Stimulated activated CD4-positive, alpha-beta T cell treated with anti-CD3 and anti-CD28 coated beads, Interleukin-1b, Interleukin-23, amount 100 ng/mL, for 24 hours (primary cell): ENCODE measurements around the gene KCNH8.
"Not testable (repeated sequence)": the region's sequence is repeated elsewhere in the genome, so short reads cannot be mapped to it uniquely, and the experiment has no call there.

Experiments
- DNase-seq, 4 experiments: peaks; one replicate each; pipeline ENCODE4 v3.0.0-alpha.2; 2020; ENCODE audit warnings: low read depth in 4 of 4, low spot score in 1 of 4

KCNH8 gene

GRCh38 chr3:19147905-19148767 is at the start of gene KCNH8:
TSS of gene KCNH8 (plus strand) at chr3:19148510. CDS start at chr3:19148720, 210 bp downstream.
- DNase-seq: no peak

GRCh38 chr3:19102654-19103290 is 45.5 kb upstream of the KCNH8 start:
- DNase-seq: not testable (repeated sequence)

- no peak for DNase-seq
These were observed 44.8 kb upstream of the KCNH8 start for GRCh38 chr3:19103510-19103909.

GRCh38 chr3:19104459-19104858 is 43.9 kb upstream of the KCNH8 start:
- no peak for DNase-seq

- no peak for DNase-seq
These were observed 42.5 kb upstream of the KCNH8 start for GRCh38 chr3:19105826-19106225.

GRCh38 chr3:19106307-19106706 is 42.0 kb upstream of the KCNH8 start:
- DNase-seq: no peak

DNA sequence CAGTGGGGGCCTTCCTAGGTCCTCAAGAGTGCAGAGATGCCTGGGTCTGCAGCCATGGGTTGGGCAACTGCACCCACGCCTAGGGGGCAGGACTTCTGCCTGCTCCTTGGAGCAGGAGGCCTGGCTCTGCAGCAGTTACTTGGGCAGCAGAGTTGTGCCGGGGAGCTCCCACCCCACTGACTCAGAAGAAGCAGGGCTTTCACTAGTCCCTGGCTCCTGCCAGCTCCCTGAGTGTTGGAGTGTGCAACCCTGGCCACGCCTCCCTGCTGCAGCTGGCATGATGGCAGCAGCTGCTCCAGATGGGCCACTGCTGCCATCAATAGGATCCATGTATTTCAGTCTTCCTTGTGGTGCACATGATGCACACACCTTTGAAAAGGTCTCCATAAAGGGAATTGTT is 40.6 kb upstream of the KCNH8 start:
- DNase-seq: no peak

DNA sequence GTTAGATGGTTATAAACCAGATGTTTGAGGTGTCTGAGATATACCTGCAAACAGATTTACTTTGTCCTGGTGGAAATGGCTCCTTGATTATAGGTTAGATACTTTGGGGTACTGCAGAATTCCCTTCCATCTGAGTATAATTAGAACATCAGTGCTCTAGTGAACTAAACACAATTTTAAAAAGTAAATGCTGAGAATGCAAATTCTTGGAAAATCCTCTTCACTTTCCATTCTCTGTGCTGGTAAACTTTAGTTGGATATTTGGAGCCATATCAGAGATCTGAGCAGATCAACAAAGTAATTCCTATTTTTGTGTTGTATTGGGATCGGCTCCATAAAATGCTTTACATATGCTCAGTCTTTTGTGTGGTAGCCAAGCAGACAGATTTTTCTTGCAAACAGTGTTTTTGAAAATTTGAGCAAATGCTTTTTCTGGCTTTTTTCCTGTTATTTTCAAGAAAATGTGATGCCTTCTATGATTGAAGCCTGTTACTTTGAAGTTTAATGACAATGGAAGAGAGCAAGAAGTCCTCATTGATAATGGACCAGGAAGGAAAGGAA is 37.9 kb upstream of the KCNH8 start:
- no peak for DNase-seq

- no peak for DNase-seq
These were observed 33.8 kb upstream of the KCNH8 start for GRCh38 chr3:19114461-19114860.

- DNase-seq: no peak
These were observed 32.1 kb upstream of the KCNH8 start for GRCh38 chr3:19116239-19116638.

DNA sequence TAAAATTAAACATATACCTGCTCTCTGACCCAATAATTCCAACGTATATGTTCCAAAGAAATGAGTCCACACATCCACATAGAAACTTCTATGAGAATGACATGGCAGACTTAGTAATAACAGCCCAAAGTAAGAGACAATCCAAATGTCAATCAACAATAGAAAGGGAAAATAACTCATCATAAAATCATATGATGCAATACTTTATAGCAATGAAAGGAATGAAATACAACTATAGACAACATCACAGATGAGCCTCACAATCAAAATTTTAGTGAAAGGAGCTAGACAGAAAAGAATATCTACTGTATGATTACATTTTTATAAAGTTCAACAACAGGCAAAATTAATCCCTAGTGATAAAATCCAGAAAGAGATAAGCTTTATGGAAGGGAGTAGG is 23.6 kb upstream of the KCNH8 start:
- no peak for DNase-seq

- no peak for DNase-seq
These were observed 8.4 kb upstream of the KCNH8 start for GRCh38 chr3:19139863-19140262.

DNA sequence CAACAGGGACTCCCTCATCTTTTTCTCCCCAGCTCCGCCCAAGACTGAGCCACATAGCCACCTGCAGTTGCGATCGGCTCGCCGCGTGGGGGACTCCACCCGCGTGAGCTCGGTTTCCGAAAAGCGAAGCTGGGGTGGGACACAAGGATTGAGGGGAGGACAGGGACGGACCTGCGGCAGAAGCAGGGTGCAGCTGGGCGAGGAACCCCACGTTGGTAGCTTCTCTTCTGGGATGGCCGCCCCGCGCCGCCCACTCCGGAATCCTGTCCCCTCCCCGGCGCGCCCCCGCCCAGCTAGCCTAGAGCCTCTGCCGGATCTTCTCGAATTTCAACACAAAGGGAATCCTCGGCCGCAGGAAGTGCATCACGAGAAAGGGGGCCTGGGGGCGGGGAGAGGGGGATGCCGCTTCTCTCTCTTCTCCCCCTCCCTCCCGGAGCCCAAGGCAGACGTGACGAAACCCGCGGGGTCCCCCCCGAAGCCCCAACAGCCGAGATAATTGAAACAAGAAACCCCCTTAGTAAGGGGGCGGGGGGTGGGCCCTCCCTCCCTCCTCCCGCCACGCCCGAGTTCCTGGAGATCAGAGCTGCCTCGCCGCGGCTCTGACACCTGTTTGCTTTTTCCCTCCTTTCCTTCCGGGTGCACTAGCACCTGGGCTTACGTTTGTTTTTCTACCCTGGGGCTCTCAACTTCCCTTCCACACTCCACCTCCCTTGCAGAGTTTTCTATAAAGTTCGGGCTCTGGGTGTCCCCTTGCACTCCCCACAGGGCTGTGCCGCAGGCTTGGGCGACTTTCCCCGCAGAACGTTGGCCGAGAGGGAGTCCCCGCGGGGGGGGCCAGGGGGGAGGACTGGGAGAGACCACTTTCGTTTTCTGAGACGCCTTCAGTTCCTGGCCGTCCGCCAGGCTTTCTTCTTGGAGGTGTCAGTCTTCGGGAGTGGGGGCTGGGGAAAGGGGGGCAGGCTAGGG is 1.3 kb upstream of the KCNH8 start:
- DNase-seq: peak in 2 of 4 experiments; percentile 32 to 43

DNA sequence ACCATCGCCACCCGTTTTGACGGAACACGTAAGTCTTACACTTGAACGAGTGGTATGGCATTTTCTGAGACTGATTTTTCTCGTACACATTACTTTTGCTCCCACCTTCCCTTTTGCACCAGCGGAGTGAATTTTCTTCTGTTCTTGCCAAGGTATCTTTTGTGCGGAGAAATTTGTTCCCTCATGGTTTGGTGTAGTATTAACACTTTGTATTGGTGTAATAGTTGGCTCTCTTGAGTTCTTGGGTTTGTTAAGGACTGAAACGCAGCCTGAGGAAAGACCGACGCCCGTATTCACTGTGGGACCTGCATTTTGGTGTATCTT is 420 bp downstream of the KCNH8 start:
- DNase-seq: no peak

- DNase-seq: no peak
These were observed 1.1 kb downstream of the KCNH8 start for GRCh38 chr3:19149368-19149767.

DNA sequence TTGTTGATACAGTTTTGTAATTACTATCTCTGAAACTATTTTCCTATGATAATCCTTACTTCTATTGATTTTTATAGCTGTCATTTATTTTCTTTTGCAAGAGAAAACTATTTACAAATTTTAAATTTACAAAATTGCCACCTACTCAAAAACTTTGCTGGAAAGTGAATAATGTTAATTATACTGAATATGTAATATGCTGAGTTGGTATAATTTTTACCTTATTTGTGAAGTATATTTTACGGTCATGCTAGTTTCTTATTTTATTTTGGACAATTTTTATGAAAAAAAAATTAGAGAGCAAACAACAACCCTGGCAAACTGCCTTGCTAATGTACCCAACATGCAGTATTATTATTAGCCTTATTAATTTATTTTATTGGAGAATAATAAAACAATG is 2.9 kb downstream of the KCNH8 start:
- DNase-seq: no peak

GRCh38 chr3:19154693-19155250 is 6.5 kb downstream of the KCNH8 start:
- DNase-seq: no peak

DNA sequence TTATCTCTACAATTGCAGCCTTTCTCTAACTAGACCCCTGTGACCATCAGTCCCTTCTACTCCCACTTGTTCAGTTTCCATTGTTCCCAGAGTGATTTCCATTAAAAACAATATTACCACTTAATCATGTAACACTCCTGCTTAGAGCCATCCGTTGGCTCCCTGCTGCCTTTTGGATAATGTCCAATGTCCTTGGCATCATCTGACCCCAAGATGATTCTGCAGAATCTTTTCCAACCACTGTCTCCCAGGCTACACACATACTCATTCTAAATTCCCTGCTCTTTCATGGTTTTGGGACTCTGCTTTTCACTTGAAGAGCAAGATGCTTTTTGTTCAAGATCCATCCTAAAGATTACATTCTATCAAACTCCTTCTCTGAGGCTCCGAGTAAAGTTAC is 7.1 kb downstream of the KCNH8 start:
- no peak for DNase-seq

GRCh38 chr3:19159966-19160635 is 11.8 kb downstream of the KCNH8 start:
- DNase-seq: no peak

GRCh38 chr3:19165654-19166053 is 17.3 kb downstream of the KCNH8 start:
- DNase-seq: no peak
